ENCODE data around the gene HDAC4. TPM values are rescaled to one million over a fixed set of nuclear protein-coding genes. Genes with fewer than 3 reads are reported as not detected.

Gene HDAC4
- total and polyA plus RNA-seq, 2 of the 8 experiments (the other 6 are each of a cell fraction or from before 2014, with no cell fraction given): 15.4 to 31.5 TPM

- TF ChIP-seq, protein P1, sequence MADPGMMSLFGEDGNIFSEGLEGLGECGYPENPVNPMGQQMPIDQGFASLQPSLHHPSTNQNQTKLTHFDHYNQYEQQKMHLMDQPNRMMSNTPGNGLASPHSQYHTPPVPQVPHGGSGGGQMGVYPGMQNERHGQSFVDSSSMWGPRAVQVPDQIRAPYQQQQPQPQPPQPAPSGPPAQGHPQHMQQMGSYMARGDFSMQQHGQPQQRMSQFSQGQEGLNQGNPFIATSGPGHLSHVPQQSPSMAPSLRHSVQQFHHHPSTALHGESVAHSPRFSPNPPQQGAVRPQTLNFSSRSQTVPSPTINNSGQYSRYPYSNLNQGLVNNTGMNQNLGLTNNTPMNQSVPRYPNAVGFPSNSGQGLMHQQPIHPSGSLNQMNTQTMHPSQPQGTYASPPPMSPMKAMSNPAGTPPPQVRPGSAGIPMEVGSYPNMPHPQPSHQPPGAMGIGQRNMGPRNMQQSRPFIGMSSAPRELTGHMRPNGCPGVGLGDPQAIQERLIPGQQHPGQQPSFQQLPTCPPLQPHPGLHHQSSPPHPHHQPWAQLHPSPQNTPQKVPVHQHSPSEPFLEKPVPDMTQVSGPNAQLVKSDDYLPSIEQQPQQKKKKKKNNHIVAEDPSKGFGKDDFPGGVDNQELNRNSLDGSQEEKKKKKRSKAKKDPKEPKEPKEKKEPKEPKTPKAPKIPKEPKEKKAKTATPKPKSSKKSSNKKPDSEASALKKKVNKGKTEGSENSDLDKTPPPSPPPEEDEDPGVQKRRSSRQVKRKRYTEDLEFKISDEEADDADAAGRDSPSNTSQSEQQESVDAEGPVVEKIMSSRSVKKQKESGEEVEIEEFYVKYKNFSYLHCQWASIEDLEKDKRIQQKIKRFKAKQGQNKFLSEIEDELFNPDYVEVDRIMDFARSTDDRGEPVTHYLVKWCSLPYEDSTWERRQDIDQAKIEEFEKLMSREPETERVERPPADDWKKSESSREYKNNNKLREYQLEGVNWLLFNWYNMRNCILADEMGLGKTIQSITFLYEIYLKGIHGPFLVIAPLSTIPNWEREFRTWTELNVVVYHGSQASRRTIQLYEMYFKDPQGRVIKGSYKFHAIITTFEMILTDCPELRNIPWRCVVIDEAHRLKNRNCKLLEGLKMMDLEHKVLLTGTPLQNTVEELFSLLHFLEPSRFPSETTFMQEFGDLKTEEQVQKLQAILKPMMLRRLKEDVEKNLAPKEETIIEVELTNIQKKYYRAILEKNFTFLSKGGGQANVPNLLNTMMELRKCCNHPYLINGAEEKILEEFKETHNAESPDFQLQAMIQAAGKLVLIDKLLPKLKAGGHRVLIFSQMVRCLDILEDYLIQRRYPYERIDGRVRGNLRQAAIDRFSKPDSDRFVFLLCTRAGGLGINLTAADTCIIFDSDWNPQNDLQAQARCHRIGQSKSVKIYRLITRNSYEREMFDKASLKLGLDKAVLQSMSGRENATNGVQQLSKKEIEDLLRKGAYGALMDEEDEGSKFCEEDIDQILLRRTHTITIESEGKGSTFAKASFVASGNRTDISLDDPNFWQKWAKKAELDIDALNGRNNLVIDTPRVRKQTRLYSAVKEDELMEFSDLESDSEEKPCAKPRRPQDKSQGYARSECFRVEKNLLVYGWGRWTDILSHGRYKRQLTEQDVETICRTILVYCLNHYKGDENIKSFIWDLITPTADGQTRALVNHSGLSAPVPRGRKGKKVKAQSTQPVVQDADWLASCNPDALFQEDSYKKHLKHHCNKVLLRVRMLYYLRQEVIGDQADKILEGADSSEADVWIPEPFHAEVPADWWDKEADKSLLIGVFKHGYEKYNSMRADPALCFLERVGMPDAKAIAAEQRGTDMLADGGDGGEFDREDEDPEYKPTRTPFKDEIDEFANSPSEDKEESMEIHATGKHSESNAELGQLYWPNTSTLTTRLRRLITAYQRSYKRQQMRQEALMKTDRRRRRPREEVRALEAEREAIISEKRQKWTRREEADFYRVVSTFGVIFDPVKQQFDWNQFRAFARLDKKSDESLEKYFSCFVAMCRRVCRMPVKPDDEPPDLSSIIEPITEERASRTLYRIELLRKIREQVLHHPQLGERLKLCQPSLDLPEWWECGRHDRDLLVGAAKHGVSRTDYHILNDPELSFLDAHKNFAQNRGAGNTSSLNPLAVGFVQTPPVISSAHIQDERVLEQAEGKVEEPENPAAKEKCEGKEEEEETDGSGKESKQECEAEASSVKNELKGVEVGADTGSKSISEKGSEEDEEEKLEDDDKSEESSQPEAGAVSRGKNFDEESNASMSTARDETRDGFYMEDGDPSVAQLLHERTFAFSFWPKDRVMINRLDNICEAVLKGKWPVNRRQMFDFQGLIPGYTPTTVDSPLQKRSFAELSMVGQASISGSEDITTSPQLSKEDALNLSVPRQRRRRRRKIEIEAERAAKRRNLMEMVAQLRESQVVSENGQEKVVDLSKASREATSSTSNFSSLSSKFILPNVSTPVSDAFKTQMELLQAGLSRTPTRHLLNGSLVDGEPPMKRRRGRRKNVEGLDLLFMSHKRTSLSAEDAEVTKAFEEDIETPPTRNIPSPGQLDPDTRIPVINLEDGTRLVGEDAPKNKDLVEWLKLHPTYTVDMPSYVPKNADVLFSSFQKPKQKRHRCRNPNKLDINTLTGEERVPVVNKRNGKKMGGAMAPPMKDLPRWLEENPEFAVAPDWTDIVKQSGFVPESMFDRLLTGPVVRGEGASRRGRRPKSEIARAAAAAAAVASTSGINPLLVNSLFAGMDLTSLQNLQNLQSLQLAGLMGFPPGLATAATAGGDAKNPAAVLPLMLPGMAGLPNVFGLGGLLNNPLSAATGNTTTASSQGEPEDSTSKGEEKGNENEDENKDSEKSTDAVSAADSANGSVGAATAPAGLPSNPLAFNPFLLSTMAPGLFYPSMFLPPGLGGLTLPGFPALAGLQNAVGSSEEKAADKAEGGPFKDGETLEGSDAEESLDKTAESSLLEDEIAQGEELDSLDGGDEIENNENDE (IDR thresholded peaks at IDR 0.05; ENCODE audit: insufficient replicate concordance, low read length): no peak
- TF ChIP-seq CHD1 (IDR thresholded peaks at IDR 0.05; ENCODE audit: low read depth, low read length) (no peak), PHF8 (conservative IDR thresholded peaks at IDR 0.05; ENCODE audit: low read depth, low read length) (no peak), USF2 (IDR thresholded peaks at IDR 0.05; ENCODE audit: low read length) (no peak), TCF12 (IDR thresholded peaks at IDR 0.05; ENCODE audit: low read depth, low read length) (no peak), SIX5 (IDR thresholded peaks at IDR 0.05; ENCODE audit: low read depth, low read length) (no peak), KDM4A (IDR thresholded peaks at IDR 0.05; ENCODE audit: low read depth, low read length, severe bottlenecking) (no peak), FOSL1 (IDR thresholded peaks at IDR 0.05; ENCODE audit: insufficient read depth, low read depth, low read length) (no peak), HDAC6 (IDR thresholded peaks at IDR 0.05; ENCODE audit: low read depth, low read length) (no peak)
- TF ChIP-seq, protein P2, sequence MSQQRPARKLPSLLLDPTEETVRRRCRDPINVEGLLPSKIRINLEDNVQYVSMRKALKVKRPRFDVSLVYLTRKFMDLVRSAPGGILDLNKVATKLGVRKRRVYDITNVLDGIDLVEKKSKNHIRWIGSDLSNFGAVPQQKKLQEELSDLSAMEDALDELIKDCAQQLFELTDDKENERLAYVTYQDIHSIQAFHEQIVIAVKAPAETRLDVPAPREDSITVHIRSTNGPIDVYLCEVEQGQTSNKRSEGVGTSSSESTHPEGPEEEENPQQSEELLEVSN (IDR thresholded peaks at IDR 0.05): no peak
These were observed 113.9 kb downstream of the HDAC4 start (continued) for GRCh38 chr2:239286901-239287300.

All from H1 (cell line).